Activated T-helper 17 cell treated with anti-CD3 and anti-CD28 coated beads, Interleukin-2, amount 50 U/mL, for 72 hours (primary cell): ENCODE measurements around the gene ENO1. TPM values are rescaled to one million over a fixed set of nuclear protein-coding genes. Genes with fewer than 3 reads are reported as not detected.
"Not testable (repeated sequence)": the region's sequence is repeated elsewhere in the genome, so short reads cannot be mapped to it uniquely, and the experiment has no call there.

Experiments
- ATAC-seq: fragments of 150-1000 bp; cut with Tn5 transposase; replicated peaks from 2 replicates; pipeline ENCODE4 v1.10.0; 2021; ENCODE audit warnings: mild to moderate bottlenecking, moderate library complexity
- H3K27ac Mint-ChIP-seq: one replicate; pipeline ENCODE4 v1.8.0; 2022; ENCODE audit warnings: mixed read lengths
- H3K27me3 Mint-ChIP-seq: one replicate; pipeline ENCODE4 v1.8.0; 2022; ENCODE audit warnings: mixed read lengths
- H3K36me3 Mint-ChIP-seq: one replicate; pipeline ENCODE4 v1.8.0; 2022; ENCODE audit warnings: low read depth, mild to moderate bottlenecking, mixed read lengths
- H3K4me1 Mint-ChIP-seq: one replicate; pipeline ENCODE4 v1.8.0; 2022; ENCODE audit warnings: mixed read lengths
- H3K4me3 Mint-ChIP-seq: one replicate; pipeline ENCODE4 v1.8.0; 2022; ENCODE audit warnings: mild to moderate bottlenecking, mixed read lengths
- H3K9me3 Mint-ChIP-seq: one replicate; pipeline ENCODE4 v1.8.0; 2022; ENCODE audit warnings: mixed read lengths
- total RNA-seq, 2 donors: library from RNA; stranded (reverse); gene quantifications; one replicate each; pipeline ENCODE4 v1.2.3, GENCODE V29; 2022

Gene ENO1
- 1,000 to 10,000 TPM; 3,460 to 3,623 TPM for total RNA-seq

- Mint-ChIP-seq H3K36me3 (peaks cover 70% of the 10 kb centered on the region), H3K9me3 (no peaks in the 10 kb centered on the region), H3K4me3 (peak within 1 kb of the TSS; percentile 89), H3K4me1 (peaks cover 16% of the 10 kb centered on the region), H3K27me3 (no peaks in the 10 kb centered on the region), H3K27ac (peak within 1 kb of the TSS; percentile 98)
- ATAC-seq: no peak
Measured at GRCh38 chr1:8878448-8878697, at the start of gene ENO1. ENO1 (minus strand) TSS chr1:8878686; CDS start chr1:8874908, 3,778 bp downstream.

GRCh38 chr1:8926707-8927694 is 48.5 kb upstream of the ENO1 start:
- Mint-ChIP-seq H3K4me3 (no peak overlapping the region), H3K27ac (no peak overlapping the region), H3K9me3 (peaks cover 4% of the 10 kb centered on the region), H3K4me1 (peaks cover 2% of the 10 kb centered on the region), H3K36me3 (no peaks in the 10 kb centered on the region), H3K27me3 (no peaks in the 10 kb centered on the region)
- no peak for ATAC-seq

GRCh38 chr1:8925960-8926359 is 47.5 kb upstream of the ENO1 start:
- Mint-ChIP-seq H3K4me3 (no peak overlapping the region), H3K36me3 (no peaks in the 10 kb centered on the region), H3K4me1 (peaks cover 12% of the 10 kb centered on the region), H3K27me3 (no peaks in the 10 kb centered on the region), H3K27ac (no peak overlapping the region), H3K9me3 (peaks cover 4% of the 10 kb centered on the region)
- no peak for ATAC-seq

GRCh38 chr1:8925406-8925805 is 46.9 kb upstream of the ENO1 start:
- ATAC-seq: no peak
- peaks cover 14% of the 10 kb centered on the region for H3K4me1 Mint-ChIP-seq
- no peak overlapping the region for H3K4me3 Mint-ChIP-seq
- no peaks in the 10 kb centered on the region for H3K36me3 Mint-ChIP-seq
- H3K9me3 Mint-ChIP-seq: peaks cover 4% of the 10 kb centered on the region
- H3K27ac Mint-ChIP-seq: no peak overlapping the region
- no peaks in the 10 kb centered on the region for H3K27me3 Mint-ChIP-seq

GRCh38 chr1:8922962-8923361 is 44.5 kb upstream of the ENO1 start:
- Mint-ChIP-seq H3K4me1 (peaks cover 19% of the 10 kb centered on the region), H3K27me3 (no peaks in the 10 kb centered on the region), H3K9me3 (peaks cover 4% of the 10 kb centered on the region), H3K36me3 (no peaks in the 10 kb centered on the region), H3K4me3 (no peak overlapping the region), H3K27ac (no peak overlapping the region)
- no peak for ATAC-seq

GRCh38 chr1:8917536-8917935 is 39.0 kb upstream of the ENO1 start:
- H3K27ac Mint-ChIP-seq: peak overlapping the region; percentile 66
- not testable (repeated sequence) for H3K9me3 Mint-ChIP-seq, ATAC-seq, H3K4me3 Mint-ChIP-seq, H3K27me3 Mint-ChIP-seq, H3K36me3 Mint-ChIP-seq
- peaks cover 19% of the 10 kb centered on the region for H3K4me1 Mint-ChIP-seq

- H3K4me3 Mint-ChIP-seq: no peak overlapping the region
- peaks cover under 1% of the 10 kb centered on the region for H3K27me3 Mint-ChIP-seq
- no peak overlapping the region for H3K27ac Mint-ChIP-seq
- no peak for ATAC-seq
- peaks cover 6% of the 10 kb centered on the region for H3K4me1 Mint-ChIP-seq
- H3K36me3 Mint-ChIP-seq: no peaks in the 10 kb centered on the region
- H3K9me3 Mint-ChIP-seq: no peaks in the 10 kb centered on the region
Measured at GRCh38 chr1:8915446-8915845, 37.0 kb upstream of the ENO1 start.

GRCh38 chr1:8914466-8914865 is 36.0 kb upstream of the ENO1 start:
- Mint-ChIP-seq H3K36me3 (no peaks in the 10 kb centered on the region), H3K27ac (no peak overlapping the region)
- no peak for ATAC-seq

GRCh38 chr1:8913457-8913856 is 35.0 kb upstream of the ENO1 start:
- Mint-ChIP-seq H3K4me3 (no peak overlapping the region), H3K27ac (no peak overlapping the region), H3K9me3 (no peaks in the 10 kb centered on the region), H3K4me1 (peaks cover 10% of the 10 kb centered on the region), H3K36me3 (no peaks in the 10 kb centered on the region), H3K27me3 (peaks cover 5% of the 10 kb centered on the region)
- no peak for ATAC-seq

More at GRCh38 chr1:8914466-8914865, 36.0 kb upstream of the ENO1 start:
- H3K4me3 Mint-ChIP-seq: no peak overlapping the region
- no peaks in the 10 kb centered on the region for H3K9me3 Mint-ChIP-seq
- H3K27me3 Mint-ChIP-seq: peaks cover 5% of the 10 kb centered on the region
- peaks cover 10% of the 10 kb centered on the region for H3K4me1 Mint-ChIP-seq

- no peaks in the 10 kb centered on the region for H3K36me3 Mint-ChIP-seq
- H3K27me3 Mint-ChIP-seq: peaks cover 5% of the 10 kb centered on the region
- no peak for ATAC-seq
- H3K4me1 Mint-ChIP-seq: peaks cover 5% of the 10 kb centered on the region
- H3K9me3 Mint-ChIP-seq: no peaks in the 10 kb centered on the region
- no peak overlapping the region for H3K27ac Mint-ChIP-seq
- no peak overlapping the region for H3K4me3 Mint-ChIP-seq
Measured at GRCh38 chr1:8911416-8912309, 33.2 kb upstream of the ENO1 start.

GRCh38 chr1:8910914-8911313 is 32.4 kb upstream of the ENO1 start:
- no peaks in the 10 kb centered on the region for H3K36me3 Mint-ChIP-seq
- H3K9me3 Mint-ChIP-seq: no peaks in the 10 kb centered on the region
- peaks cover 5% of the 10 kb centered on the region for H3K27me3 Mint-ChIP-seq
- no peak overlapping the region for H3K27ac Mint-ChIP-seq
- ATAC-seq: peak; percentile 69
- H3K4me3 Mint-ChIP-seq: no peak overlapping the region
- H3K4me1 Mint-ChIP-seq: peaks cover 6% of the 10 kb centered on the region

GRCh38 chr1:8910331-8910730 is 31.8 kb upstream of the ENO1 start:
- Mint-ChIP-seq H3K9me3 (no peaks in the 10 kb centered on the region), H3K27ac (peak overlapping the region; percentile 35), H3K4me3 (no peak overlapping the region), H3K4me1 (peaks cover 12% of the 10 kb centered on the region), H3K36me3 (no peaks in the 10 kb centered on the region), H3K27me3 (peaks cover 5% of the 10 kb centered on the region)
- no peak for ATAC-seq

GRCh38 chr1:8908388-8909151 is 30.1 kb upstream of the ENO1 start:
- no peaks in the 10 kb centered on the region for H3K36me3 Mint-ChIP-seq
- H3K27ac Mint-ChIP-seq: no peak overlapping the region
- H3K9me3 Mint-ChIP-seq: no peaks in the 10 kb centered on the region
- H3K4me1 Mint-ChIP-seq: peaks cover 17% of the 10 kb centered on the region
- ATAC-seq: no peak
- H3K27me3 Mint-ChIP-seq: peaks cover 5% of the 10 kb centered on the region
- H3K4me3 Mint-ChIP-seq: no peak overlapping the region

- peaks cover 5% of the 10 kb centered on the region for H3K27me3 Mint-ChIP-seq
- H3K27ac Mint-ChIP-seq: peak overlapping the region; percentile 16
- no peak overlapping the region for H3K4me3 Mint-ChIP-seq
- H3K4me1 Mint-ChIP-seq: peaks cover 20% of the 10 kb centered on the region
- no peak for ATAC-seq
- no peaks in the 10 kb centered on the region for H3K9me3 Mint-ChIP-seq
- peaks cover 7% of the 10 kb centered on the region for H3K36me3 Mint-ChIP-seq
Measured at GRCh38 chr1:8905582-8906191, 27.2 kb upstream of the ENO1 start.
